ENCODE data around the gene PWP1.

The PWP1 gene

DNA sequence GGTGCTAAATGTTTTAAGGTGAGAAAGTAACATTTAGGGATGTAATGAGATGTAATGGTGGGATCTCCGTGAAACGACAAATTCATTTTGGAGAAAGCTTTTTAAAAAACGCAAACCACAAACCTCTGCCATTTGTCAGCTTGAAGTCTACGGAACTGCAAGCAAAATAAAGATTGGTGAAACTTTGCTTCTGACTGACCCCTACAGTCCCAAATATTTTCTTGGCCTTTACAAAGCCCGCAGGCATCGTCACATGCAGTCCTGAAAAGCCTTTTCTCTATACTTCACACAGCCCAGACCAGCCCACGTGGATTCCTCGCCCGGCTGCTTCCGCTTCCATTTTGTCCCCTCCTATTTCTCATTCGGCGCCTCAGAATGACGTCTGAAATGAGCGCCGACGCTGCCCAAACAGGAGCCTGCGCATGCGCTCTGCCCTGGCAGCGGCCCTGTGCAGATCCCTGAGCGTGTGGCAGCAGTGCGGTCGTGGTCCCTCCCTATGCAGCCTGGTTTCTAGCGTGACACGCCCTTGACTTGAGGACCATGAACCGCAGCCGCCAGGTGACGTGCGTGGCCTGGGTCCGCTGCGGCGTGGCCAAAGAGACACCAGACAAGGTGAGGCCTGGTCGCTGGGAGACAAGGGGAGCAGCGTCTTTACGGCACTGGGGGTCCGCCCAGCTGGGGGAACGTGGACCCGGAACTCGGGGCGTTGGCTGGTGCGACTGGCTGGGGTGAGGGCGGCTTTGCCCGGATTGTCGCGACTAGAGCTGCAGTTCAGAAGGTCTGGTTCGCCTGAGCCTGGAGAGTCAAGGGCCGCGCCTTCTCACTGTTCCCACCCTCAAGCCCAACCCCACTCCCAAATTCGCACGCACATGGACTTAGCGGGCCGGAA is at the start of gene PWP1:
TSS of gene PWP1 (plus strand) at position 440 of the 889 bp plus-strand sequence. CDS start at position 541, 101 bp downstream.
- peak; percentile 79 for DNase-seq (ENCODE audit: low read depth)
- H3K4me3 ChIP-seq (ENCODE audit: low read depth, low read length), result peak within 1 kb of the TSS; percentile 99

DNA sequence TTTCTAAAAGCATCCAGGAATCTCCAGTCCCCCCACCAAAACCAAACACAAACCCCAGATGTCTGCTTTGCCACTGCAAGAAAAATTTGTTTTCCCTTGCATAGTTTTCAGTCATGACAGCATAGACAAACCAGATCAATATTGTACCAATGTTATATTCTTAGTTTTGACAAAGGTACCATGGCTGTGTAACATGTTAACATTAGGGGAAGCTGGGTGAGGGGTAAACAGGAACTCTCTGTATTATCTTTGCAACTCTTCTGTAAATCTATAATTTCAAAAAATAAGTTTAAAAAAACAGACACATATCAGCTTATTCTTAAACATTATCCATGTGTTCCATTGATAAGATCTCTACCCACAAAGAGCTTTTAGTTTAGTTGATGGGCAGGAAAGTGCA is 44.4 kb upstream of the PWP1 start:
- no peak for DNase-seq (ENCODE audit: low read depth)
- no peak overlapping the region for H3K4me3 ChIP-seq (ENCODE audit: low read depth, low read length)

DNA sequence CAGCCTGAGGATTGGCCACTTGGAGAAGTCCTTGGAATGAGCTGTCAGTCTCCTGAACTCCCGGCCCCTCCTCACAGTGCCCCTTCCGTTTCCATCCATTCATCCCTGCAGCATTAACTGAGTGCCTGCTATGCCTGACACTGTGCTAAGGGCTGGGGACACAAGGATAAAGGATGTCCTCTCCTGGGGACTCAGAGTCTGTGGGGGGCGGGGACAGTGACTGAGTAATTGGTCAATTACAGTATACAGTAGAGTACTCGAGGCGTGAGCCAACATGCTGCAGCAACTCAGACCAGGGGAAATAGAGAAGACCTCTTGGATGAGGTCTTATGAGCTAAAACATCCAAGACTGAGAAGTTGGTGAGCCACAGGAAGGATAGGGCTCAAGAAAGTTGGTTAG is 43.4 kb upstream of the PWP1 start:
- H3K4me3 ChIP-seq (ENCODE audit: low read depth, low read length), result no peak overlapping the region
- no peak for DNase-seq (ENCODE audit: low read depth)

- no peak for DNase-seq (ENCODE audit: low read depth)
- H3K4me3 ChIP-seq (ENCODE audit: low read depth, low read length), result no peak overlapping the region
These were observed 39.8 kb upstream of the PWP1 start for GRCh38 chr12:107645630-107646333.

DNA sequence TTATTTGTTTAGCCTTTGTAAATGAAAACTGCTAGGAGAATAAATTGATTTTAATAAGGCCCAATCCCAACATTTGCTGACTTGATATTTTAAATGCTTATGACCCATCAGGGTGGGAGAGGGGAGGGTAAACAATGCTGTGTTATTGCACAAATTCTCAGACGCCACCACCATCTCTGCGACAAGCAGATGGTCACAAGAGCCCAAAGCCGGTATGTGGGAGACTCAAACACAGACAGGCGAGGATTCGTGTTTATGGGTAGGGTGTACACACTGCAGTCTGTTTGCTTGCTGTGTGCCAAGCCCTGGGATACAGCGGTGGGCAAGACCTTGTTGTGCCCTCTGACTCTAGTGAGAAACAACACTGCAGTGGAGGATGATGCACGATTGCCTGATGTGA is 39.2 kb upstream of the PWP1 start:
- no peak overlapping the region for H3K4me3 ChIP-seq (ENCODE audit: low read depth, low read length)
- DNase-seq (ENCODE audit: low read depth), result no peak

- no peak for DNase-seq (ENCODE audit: low read depth)
- H3K4me3 ChIP-seq (ENCODE audit: low read depth, low read length), result no peak overlapping the region
These were observed 35.9 kb upstream of the PWP1 start for GRCh38 chr12:107649661-107650061.

DNA sequence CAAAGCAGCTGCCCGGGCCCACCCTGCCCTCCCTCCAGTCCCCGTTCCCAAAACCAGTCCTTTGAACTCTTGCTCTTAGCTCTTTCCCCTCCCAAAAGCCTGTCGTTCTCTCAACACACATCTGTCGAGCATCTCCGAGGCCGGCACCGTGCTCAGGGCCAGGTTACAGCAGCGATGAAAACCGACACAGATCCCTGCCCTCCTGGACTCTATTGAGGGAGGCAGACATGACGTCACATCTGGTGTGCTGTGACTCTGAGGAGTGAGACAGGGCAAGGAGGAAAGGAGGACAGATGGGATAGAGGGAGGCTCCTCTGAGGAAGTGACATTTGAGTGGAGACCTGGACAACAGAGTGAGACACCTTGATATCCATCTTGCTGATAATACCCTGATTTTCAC is 34.6 kb upstream of the PWP1 start:
- no peak overlapping the region for H3K4me3 ChIP-seq (ENCODE audit: low read depth, low read length)
- DNase-seq (ENCODE audit: low read depth), result no peak

DNA sequence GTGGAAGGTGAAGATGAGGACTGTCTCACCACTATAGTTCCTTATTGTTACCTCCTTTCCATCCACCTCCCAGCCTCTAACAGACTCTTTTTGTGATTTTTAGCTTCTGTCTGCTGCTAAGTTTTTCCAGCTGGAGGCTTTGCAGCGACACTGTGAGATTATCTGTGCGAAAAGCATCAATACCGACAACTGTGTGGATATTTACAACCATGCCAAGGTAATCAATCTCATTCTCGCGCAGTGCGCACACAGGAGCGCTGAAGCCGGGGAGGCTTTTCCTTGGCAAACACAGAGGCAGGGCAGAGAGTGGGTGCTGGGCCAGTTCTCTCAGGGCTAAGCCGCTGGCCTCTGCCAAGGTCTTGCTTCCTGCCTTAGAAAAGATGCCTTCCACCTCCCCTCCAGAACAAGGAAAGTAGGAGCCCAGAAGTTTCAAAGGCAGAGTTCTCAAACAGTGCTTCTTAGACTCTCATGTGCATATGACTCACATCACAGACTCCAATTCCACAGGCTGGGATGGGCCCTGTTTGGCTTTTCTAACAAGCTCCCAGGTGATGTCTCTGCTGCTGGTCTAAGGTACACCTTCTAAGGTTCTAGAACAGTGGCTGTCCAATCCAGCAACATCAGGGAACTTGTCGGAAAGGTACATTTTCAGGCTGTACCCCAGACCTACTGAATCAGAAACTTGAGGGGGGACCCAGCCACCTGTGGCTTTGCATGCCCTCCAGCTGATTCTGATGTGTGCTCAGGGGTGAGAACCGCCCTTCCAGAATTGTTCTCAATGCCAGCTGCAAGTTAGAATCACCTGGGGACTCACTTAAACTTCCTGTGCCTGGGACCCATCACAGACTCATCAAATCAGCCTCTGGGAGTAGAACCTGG is 33.8 kb upstream of the PWP1 start:
- no peak overlapping the region for H3K4me3 ChIP-seq (ENCODE audit: low read depth, low read length)
- DNase-seq (ENCODE audit: low read depth), result no peak

- H3K4me3 ChIP-seq (ENCODE audit: low read depth, low read length), result no peak overlapping the region
- no peak for DNase-seq (ENCODE audit: low read depth)
These were observed 32.1 kb upstream of the PWP1 start for GRCh38 chr12:107653519-107653918.

DNA sequence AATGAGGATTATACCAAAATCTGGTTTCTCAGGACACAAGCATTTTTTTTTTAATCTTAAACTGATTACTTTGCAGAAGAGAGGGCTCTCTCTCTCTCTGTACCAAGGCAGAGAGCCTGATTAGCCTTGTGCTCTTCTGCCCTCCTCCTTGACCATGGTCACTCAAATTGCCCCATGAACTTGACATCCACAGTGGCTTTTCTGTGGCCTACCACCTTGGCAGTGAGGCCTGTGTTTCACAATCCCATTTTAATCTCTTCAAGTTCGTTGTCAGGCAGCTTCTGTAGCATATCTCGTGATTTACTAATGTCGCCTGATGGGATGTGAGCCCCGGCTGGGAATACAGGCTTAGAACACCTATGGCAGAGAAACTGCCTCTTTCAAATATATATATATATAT is 30.7 kb upstream of the PWP1 start:
- no peak overlapping the region for H3K4me3 ChIP-seq (ENCODE audit: low read depth, low read length)
- no peak for DNase-seq (ENCODE audit: low read depth)

- no peak overlapping the region for H3K4me3 ChIP-seq (ENCODE audit: low read depth, low read length)
- DNase-seq (ENCODE audit: low read depth), result no peak
These were observed 30.1 kb upstream of the PWP1 start for GRCh38 chr12:107655281-107656065.

GRCh38 chr12:107656302-107656701 is 29.3 kb upstream of the PWP1 start:
- H3K4me3 ChIP-seq (ENCODE audit: low read depth, low read length), result no peak overlapping the region
- no peak for DNase-seq (ENCODE audit: low read depth)

- H3K4me3 ChIP-seq (ENCODE audit: low read depth, low read length), result no peak overlapping the region
- DNase-seq (ENCODE audit: low read depth), result no peak
These were observed 28.5 kb upstream of the PWP1 start for GRCh38 chr12:107657133-107657532.

- H3K4me3 ChIP-seq (ENCODE audit: low read depth, low read length), result no peak overlapping the region
- no peak for DNase-seq (ENCODE audit: low read depth)
These were observed 28.0 kb upstream of the PWP1 start for GRCh38 chr12:107657621-107658020.

DNA sequence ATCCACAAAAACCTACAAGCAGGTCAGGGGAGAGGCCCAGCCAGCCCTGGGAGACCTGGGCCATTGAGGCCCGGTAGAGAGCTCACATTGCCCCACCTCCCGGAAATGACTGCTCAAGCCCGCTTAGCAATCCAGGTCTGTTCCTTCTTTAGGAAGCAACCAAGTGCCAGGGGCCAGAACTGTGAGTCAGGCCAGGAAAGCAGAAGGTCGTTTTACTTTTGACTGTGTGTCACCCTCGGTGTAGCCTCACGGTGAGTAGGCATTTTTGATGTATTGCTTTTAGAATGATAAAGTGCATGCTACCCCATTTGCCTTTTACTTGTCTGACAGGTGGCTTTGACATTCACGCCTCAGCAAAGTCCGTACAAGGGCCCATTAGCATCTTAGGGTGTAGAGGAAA is 25.4 kb upstream of the PWP1 start:
- no peak for DNase-seq (ENCODE audit: low read depth)
- H3K4me3 ChIP-seq (ENCODE audit: low read depth, low read length), result no peak overlapping the region

- H3K4me3 ChIP-seq (ENCODE audit: low read depth, low read length), result no peak overlapping the region
- no peak for DNase-seq (ENCODE audit: low read depth)
These were observed 24.7 kb upstream of the PWP1 start for GRCh38 chr12:107660861-107661415.

DNA sequence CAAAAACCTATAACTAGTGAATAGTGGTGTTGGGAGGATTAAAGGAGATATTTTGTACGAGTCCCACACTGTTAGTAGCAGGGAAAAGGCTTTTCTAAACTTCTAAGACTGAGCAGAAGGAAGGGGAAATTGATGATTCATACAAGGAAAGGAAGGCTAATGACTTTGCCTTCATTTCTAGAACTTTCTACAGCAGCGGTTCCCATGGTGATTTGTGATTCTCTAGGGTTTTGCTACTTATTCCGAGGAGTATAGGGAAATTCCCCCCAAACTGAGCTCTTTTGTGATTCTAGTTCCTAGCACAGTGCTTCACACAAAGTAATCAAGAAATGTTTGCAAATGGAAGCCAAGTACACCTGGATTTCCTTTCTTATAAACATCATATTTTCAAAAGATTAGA is 23.8 kb upstream of the PWP1 start:
- H3K4me3 ChIP-seq (ENCODE audit: low read depth, low read length), result no peak overlapping the region
- DNase-seq (ENCODE audit: low read depth), result no peak

DNA sequence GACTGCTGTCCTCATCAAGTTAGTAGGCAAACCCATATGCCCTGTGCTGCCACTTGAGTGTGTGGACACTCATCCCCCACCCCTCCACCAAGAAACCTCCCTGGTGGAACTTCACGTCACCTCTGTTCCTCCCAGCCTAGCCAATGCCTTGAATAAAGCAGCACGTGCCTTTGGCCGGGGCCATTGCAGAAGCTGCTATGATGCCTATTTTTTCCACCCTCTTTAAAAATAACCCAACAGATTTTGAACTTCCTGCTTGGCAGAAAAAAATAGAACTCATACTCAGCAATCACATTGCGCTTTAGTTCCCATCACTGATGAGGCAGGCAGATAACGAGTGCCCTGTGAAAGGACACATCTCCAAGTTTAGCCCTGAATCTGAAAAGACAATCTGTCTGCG is 23.1 kb upstream of the PWP1 start:
- H3K4me3 ChIP-seq (ENCODE audit: low read depth, low read length), result no peak overlapping the region
- no peak for DNase-seq (ENCODE audit: low read depth)

DNA sequence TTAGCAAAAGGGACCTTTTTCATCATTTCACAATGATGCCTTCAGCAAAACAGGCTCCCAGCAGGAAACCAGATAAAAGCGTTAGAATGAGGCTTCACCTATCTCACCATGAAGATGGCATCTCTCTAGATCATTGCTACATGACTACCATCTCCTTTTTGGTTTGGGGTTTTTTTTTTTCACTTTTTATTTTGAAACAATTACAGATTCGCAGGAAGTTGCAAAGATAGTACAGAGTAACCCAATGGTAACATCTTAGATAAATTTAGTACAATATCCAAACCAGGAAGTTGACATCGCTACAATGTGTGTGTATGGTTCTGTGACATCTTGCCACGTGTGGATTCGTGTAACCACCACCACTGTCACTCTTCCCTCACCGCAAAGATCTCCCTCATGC is 22.3 kb upstream of the PWP1 start:
- no peak for DNase-seq (ENCODE audit: low read depth)

More for the DNA sequence above, 22.3 kb upstream of the PWP1 start:
- no peak overlapping the region for H3K4me3 ChIP-seq (ENCODE audit: low read depth, low read length)
